Retina (tissue), 1 donor: Measurements from ENCODE around the gene CLEC1A.
"Not testable (repeated sequence)": the region's sequence is repeated elsewhere in the genome, so short reads cannot be mapped to it uniquely, and the experiment has no call there.

Experiments
- DNase-seq: peaks from one replicate; pipeline ENCODE4 v3.0.0-alpha.2; 2016

CLEC1A gene

GRCh38 chr12:10033783-10034545, 64.8 kb downstream of the CLEC1A start:
- DNase-seq: no peak

GRCh38 chr12:10031771-10032175, 67.0 kb downstream of the CLEC1A start:
- DNase-seq: no peak

GRCh38 chr12:10031321-10031720, 67.5 kb downstream of the CLEC1A start:
- no peak for DNase-seq

- DNase-seq: no peak
These were observed 68.3 kb downstream of the CLEC1A start, which contains the start of gene CLEC9A for GRCh38 chr12:10030446-10030845. Gene CLEC9A, plus strand, starts transcription at chr12:10030682. Its CDS starts 22,006 bp downstream, at chr12:10052688.

GRCh38 chr12:10027721-10028120, 71.1 kb downstream of the CLEC1A start:
- no peak for DNase-seq

- DNase-seq: no peak
These were observed 71.5 kb downstream of the CLEC1A start for GRCh38 chr12:10027311-10027710.

- DNase-seq: not testable (repeated sequence)
These were observed 72.1 kb downstream of the CLEC1A start for GRCh38 chr12:10026666-10027065.

GRCh38 chr12:10025236-10025635, 73.5 kb downstream of the CLEC1A start:
- no peak for DNase-seq

GRCh38 chr12:10021342-10021741, 77.4 kb downstream of the CLEC1A start:
- DNase-seq: no peak
